GOT3 (cell line): Measurements from ENCODE around the gene NOTCH4.
"Not testable (repeated sequence)": the region's sequence is repeated elsewhere in the genome, so short reads cannot be mapped to it uniquely, and the experiment has no call there.

Experiments used
- DNase-seq: peaks from one replicate; lab custom pipeline; 2025; ENCODE audit warnings: mixed read lengths; lab: John Stamatoyannopoulos, UW

The NOTCH4 gene

DNA sequence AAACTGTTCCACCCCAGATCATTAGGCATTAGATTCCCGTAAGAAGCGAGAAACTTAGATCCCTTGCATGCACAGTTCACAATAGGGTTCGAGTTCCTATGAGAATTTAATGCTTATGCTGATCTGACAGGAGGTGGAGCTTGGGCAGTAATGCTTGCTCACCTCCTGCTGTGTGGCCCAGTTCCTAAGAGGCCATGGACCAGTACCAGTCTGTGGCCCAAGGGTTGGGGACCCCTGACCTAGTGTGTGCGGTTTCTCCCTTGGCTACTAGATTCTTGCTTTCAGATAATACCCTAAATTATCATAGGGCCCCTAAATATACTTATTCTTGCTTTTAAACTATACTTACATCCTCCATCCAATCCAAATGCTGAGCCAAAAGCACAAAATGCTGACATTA, 29.5 kb downstream of the NOTCH4 start:
- no peak for DNase-seq

DNA sequence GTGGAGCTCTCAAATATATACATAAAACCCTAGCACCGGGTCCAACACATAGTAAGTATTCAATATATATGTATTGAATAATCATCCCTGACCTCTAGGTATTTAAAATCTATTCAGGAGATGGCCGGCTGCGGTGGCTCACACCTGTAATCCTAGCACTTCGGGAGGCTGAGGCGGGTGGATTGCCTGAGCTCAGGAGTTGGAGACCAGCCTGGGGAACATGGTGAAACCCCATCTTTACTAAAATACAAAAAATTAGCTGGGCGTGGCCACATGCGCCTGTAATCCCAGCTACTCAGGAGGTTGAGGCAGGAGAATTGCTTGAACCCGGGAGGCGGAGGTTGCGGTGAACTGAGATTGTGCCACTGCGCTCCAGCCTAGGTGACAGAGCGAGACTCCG, 30.8 kb downstream of the NOTCH4 start:
- DNase-seq: not testable (repeated sequence)

DNA sequence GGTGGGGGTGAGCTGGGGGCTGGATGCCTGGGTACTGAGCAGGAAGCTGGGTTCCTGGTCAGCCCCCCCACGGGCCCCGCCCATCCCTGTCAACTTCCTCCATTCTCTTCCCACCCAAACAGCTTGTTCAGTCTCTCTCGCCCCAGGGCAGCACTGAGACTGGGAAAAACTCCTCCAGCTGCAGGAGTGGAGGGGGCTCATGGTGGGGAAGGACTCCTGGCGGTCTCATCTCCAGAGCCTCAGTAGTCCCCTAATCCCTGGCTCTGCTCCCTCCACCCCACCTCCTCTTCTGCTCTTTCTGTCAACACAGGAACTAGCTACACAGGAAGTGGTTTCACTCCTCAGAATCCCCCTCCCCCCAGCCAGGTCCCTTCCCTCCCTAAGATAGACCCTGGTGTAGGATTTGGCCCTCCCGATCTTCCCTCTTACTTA, 31.2 kb downstream of the NOTCH4 start, which contains the start of gene GPSM3:
Gene GPSM3, minus strand, starts transcription at position 36 of the 432 bp plus-strand sequence. CDS start 130 bp downstream, outside the sequence.
- no peak for DNase-seq

DNA sequence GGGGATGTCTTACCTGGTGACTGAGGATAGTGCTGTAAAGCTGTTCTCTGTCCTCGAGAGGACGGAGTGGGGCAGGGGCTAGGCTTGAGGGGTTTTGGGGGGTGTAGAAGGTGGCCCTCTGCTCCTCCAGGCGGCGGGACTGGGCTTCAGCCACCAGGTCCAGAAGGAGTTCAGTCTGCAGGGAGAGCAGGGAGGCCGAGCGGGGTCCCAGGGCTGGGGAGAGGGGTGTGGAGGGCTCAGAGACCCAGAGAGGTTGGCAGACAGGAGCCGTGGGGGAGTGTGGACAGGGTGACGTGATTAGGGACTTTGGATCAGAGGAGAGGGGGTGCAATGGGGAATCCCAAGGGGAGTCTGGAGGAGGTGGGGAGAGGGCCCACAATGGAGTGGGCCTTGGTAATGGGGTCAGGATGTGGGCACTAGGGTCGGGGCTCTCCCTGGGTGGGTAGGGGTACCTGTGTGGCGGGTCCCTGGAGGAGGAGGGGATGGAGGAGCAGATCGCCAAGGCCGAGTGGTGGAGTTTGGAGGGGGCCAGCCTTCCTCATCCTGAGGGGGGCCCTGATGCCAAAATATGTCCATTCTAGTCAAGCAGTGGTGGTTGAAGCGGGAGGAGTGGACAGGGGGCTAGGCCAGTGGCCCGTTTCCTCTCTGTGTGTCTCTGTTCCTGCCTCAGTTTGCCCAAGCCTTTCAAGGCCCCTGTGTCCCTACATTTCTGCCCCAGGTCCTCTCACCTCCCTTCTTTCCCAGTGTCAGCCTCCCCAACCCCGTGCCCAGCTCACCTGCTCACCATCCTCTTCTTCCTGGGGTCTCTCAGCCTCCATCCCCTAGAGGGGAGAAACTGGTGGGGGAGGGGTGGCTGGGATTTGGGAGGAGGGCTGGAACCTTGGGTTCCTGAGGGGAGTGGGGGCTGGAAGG, 31.9 kb downstream of the NOTCH4 start:
- DNase-seq: no peak

DNA sequence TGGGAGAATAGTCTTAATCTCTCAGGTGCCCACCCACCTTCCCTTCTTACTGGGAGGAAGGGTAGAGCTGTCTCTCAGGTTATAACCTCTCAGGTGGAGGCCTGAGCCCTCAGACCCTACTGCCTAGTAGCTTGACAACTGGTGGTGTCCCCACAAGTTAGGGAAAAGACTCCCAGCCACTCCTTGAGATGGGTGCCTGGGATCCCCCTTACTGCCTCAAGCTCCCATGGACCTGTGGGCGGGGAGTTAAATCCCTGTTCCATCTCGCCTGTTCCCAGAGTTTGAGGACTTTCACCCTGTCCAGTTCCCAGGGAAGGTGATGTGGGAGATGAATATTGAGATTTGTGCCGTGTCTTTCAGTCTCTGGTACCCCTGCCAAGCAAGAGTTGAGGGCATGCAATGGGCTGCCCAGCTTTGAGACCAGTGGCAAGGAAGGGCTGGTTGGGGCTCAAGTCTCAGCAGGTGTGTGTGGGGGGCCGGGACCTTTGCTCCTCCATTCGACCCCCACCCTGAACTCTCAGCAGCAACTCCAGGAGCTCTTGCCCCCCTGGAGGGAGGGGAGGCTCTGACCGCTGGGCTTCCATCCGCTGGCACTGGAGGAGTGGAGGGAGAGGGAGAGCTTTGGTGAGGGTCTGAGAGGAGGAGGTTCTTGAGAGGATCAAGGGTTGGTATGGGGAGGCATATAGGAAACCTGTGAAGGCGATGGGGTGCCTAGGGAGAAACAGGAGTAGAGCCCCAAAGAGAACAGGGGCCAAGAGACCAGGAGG, 32.8 kb downstream of the NOTCH4 start:
- DNase-seq: no peak

DNA sequence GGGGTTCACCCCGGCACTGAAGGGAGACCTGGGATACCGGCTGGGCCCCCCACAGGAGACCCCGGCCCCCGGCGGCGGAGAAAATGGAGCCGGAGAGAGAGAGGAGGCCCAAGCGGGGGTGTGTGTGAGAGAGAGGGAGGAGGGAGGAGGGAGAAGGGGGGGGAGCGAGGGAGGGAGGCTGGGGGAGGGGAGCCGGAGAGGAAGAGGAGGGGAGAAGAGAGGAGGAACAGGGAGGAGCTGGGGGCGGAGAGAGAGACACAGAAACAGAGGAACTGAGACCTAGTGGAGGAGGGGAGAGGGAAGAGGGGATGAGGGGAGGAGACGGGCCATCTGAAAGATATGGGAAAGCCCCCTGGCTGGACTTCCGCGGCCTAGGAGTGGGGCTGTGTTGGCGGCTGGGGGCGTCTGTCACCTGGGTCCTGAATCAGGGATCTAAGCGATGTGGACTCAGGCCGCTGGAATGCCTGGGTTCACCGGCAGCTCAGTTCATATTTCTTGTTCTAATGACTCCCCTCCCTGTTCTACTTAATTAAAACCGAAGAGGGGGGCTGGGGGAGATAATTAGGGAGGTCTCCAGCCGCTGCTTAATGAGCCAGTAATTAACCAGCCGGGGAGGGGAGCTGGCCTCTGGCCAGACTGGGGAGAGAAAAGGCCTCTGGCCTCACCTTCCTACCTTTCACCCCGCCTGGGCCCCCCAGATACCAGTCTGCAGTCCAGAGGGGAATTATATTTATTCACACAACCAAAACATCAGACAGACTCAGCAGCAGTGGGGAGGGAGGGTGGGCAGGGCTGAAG, 33.6 kb downstream of the NOTCH4 start, which contains the start of gene PBX2:
Gene PBX2, minus strand, starts transcription at position 149 of the 798 bp plus-strand sequence. CDS start 287 bp downstream, outside the sequence.
- peak; percentile 21 for DNase-seq

DNA sequence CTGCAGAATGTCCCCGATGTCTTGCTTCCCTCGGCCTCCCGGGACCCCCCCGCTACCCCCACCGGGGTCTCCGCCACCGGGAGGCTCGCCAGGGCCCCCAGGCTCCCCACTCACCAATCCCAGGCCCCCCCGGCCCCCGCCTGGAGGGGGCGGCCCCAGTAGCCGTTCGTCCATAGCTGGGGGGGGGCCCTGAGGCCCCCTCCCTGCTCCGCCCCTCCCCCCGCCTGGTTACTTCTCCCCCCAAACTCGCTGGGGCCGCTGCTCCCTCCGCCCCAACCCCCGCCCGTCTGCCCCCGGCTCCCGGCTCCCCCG, 34.2 kb downstream of the NOTCH4 start:
- no peak for DNase-seq

DNA sequence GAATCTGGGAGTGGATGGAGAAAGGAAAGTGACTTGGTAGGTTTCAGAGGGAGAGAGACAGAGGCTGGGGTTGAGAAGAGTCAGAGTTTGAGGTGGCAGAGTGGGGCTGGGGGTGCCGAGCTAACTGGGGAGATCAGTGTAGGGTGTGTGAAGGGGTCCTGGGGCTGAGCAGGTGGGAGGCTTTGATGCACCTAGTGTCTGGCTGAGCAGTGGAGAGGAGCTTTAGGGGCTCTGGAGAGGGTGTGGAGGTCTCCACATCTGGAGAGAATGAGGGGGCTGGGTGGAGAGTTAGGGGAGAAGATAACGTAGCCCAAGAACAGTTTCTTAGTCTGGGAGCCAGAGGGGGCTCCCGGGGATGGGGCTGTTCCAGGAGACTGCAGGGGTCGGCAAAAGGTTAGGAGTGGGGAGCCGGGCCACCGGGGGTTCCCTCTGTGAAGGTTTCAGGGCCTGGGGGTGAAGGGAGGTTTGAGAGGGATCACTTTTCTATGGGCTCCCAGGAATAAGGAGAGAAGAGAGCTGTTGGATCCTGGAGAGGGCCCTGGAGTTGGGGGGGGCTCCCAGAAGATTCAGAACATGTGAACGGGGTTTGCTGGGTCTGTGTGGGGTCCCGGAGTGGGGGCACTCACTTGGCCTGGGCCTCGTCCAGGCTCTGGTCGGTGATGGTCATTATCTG, 34.7 kb downstream of the NOTCH4 start:
- no peak for DNase-seq

DNA sequence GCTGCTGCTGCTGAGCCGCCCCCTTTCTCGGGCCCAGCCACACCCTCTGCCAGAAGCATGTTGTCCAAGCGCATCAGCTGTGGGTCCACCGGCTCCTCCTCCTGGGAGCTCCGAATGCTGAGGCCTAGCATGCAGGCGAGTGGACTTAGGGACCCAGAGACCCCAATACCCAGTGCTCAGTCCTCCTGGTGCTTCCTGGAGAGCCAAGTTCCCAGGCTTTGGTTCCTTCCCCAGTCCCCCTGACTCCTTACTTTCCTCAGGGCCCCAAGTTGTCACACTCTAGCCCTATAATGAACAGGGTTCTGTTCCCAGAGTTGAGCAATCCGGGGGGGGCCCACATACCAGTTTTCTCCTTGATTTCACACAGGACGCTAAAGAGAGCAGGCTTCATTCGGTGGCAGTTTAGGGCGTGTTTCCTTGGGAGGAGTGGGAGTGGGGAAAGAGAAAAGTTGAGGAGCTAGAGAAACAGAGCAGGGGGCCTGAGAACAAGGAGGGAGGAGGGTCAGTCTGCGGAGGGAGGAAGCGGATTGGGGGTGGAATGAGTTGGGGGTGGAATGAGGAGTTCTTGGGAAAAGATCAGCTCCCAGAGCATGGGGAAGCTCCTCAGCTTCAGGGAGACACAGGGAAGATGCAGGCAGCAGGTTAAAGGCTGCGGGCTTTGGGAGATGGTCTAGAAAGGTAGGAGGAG, 35.3 kb downstream of the NOTCH4 start:
- no peak for DNase-seq

DNA sequence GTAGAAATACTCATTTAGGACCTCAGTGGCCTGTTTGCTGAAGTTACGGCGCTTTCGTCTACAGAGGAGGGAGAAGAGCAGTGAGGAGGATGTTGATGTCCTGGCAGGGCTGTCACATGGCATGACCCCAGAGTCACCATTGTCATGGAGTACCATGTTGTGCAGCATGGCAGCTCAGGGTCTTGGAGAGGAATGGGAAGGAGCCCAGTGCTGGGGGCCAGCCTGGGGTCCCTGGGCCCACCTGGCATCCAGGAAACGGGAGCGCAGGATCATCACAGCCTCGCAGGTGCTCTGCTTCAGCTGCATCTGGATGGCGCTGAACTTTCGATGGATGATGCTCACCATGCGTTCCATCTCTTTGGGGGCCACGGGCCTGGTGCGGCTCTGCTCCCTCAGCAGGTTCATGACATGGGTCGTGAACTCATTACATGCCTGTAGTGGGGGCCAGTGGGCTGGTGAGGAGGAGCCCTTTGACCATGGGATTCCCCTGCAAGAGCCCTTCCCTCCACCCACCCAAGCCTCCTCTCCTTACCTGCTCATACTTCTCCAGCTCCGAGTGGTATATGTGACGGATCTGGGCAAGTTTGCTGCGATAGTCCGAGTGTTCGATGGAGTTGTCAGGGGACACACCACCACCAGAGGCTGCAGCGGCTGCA, 36.0 kb downstream of the NOTCH4 start:
- DNase-seq: not testable (repeated sequence)

DNA sequence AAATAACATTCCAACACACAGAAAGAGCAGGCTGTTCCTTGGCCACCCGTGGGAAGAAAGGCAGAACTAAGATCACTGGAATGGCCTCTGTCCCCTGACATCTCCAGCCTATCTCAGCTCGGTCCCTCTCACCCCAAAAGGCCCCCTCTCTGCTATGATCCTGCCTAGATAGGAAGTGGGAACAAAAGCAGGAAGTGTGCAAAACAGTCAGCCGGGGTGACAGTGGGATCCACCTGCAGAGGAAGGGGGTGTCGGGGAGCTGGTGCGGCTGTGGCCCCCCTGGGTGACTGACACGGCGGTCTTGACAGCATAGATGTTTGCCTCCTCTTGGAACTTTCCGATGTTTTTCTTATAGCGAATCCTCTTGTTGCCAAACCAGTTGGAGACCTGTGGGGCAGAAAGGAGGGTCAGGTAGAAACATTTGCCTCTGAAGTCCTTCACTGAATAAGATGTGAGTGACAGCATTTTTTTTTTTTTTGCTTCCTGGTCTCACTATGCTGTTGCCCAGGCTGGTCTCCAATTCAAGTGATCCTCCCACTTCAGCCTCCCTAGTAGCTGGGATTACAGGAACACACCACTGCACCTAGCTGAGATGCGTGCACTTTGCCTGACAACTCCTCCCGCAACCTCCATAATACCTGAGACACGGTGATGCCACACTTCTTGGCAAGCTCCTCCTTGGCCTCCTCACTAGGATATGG, 36.7 kb downstream of the NOTCH4 start:
- DNase-seq: no peak

DNA sequence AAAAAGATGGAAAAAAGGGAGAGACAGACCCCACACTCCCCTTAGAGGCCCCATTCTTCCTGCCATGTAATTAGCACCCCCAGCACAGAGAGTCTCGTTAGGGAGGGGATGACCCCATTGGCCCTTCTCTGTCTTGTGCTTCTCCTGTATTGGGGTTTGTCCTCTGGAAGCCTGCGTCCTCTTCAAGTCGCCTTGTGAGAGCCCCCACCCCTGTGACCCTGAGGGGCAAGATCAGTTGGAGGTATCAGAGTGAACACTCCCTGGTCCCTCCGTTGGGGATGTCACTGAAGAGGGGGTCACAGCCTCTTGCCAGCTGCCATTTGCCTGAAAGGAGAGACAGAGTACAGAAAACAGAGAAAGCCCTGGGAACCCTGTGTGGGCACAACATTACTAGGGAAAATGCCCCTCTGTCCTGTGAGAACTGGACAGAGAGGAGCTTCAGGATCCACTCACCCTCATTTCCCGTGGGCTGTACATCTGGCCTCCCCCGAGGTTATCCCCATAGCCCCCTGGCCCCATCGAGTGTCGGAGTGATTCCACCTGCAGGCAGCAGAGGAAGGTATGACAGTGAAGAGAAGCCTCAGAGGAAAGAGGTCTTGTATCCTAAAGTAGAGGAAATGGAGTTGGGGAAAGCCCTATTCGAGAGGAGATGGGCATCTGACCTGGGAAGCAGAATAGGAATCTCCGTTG, 37.6 kb downstream of the NOTCH4 start:
- not testable (repeated sequence) for DNase-seq

DNA sequence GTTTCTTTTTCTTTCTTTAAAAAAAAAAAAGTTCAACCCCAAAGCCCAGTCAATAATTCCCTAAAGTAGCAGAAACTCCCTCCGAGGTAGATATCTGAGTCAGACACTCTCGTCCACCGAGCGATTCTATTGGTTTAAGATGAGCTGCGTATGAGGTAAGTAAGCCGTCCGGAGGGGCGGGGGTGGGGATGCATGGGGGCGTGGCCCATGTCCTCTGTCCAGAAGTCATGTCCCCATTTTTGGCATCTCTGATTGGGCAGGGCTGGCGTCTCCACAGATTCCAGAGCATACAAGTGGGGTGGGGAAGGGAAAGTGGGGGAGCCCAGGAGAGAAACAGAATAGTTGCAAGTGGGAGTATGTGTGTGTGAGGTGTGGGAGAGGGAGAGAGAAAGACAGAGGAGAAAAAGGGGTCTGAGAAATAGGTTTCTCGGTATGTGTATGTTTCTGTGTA, 38.2 kb downstream of the NOTCH4 start:
- DNase-seq: not testable (repeated sequence)

DNA sequence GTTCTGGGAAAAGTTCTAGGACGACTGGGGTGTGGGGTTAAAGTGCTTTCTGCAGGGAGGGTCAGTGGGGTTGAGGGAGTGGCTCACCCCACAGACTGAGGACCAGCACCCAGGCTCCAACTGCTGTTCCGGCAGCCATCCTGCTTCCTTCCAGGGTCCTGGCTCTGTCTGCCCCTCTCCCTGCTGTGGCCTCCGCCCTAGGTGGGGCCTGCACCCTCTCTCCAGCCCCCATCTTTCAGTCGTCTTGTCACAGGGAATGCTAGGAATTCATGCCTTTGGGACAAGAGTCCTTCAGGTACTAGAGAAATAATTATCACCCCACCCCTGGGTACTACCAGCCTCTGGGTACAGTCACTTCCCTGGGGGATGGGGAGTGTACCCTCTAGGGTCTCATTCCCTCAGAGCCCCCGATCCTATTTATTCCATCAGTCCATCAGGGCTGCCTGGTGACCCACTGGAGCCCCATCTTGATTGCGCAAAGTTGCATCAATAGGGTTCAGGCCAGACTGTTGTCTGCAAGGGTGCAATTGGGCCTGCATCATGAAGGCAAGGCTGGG, 39.7 kb downstream of the NOTCH4 start, which contains the start of gene AGER:
Gene AGER, minus strand, starts transcription at position 170 of the 557 bp plus-strand sequence. Its CDS starts 31 bp downstream, at position 139.
- DNase-seq: no peak

DNA sequence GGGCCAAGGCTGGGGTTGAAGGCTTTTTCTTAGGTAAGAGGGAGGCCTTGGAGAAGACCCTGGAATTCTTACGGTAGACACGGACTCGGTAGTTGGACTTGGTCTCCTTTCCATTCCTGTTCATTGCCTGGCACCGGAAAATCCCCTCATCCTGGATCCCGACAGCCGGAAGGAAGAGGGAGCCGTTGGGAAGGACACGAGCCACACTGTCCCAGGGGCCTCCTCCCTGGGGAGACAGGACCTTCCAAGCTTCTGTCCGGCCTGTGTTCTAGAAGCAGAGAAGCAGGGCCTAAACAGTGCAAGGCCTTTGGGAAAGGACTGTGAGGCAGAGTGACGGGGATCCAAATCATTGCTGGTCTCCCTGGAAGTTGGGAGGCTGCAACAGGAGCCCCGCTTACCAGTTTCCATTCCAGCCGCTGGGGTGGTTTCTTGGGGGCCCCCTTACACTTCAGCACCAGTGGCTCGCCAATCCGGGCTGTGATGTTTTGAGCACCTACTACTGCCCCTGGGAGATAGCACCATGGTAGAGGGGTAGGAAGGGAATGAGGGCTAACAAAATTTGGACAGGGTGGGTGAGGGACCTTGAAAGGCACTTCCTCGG, 40.3 kb downstream of the NOTCH4 start:
- DNase-seq: no peak

DNA sequence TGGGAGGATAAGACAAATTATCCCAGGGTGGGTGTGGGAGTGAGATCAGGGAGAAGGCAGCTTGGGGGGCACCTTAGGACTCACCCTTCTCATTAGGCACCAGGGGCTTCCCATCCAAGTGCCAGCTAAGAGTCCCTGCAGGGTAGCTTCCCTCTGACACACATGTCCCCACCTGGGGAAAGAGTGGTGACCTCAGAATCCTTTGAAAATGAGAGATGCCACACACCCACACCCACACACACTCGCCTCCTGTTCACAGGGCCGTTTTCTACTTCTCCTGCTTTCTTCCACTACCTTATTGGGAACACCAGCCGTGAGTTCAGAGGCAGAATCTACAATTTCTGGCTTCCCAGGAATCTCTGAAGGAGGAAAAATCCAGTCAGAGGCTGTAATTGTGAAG, 40.8 kb downstream of the NOTCH4 start:
- DNase-seq: no peak

DNA sequence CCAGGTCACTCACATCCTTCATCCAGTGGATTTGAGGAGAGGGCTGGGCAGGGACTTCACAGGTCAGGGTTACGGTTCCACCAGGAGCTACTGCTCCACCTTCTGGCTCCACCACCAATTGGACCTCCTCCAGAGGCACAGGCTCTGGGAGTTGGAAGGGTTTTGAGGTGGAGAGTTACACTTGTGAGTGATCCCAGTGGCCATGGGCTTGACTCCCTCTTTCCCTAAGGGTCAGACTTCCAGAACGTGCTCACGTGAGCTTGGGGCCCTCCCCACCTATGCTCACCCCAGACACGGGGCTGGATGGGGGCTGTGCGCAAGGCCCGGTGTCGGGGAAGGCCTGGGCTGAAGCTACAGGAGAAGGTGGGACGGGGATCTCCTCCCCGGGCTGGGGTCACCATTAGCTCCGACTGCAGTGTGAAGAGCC, 41.3 kb downstream of the NOTCH4 start:
- no peak for DNase-seq

DNA sequence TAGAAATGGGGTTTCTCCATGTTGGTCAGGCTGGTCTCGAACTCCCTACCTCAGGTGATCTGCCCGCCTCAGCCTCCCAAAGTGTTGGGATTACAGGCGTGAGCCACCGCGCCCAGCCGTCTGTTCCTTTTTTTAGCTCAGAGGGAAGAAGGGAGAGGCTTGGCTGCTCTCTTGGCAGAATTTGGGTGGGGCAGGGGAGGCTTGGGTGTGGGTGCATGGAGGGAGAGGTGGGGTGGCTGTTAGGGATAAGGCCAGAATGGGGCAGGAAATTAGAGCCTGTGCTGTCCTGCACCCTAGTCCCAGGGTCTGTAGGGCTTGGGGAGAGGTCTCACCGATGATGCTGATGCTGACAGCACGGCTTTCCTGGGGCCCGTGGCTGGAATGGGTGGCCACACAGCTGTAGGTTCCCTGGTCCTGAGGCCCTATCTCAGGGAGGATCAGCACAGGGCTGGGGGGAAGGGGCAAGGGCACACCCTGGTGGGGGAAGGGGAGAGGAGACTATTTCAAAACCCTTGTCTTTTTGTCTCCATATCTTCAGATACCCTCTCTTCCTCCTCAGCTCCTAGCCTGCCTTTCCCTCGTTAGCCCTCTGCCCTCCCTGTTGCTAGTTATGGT, 41.8 kb downstream of the NOTCH4 start:
- no peak for DNase-seq
